Tibial artery (tissue), 4 donors: Measurements from ENCODE around the gene IL4R.

Source experiments
- DNase-seq, 2 donors: peaks; one replicate each; pipeline ENCODE4 v3.0.0-alpha.2; 2019
- H3K27ac ChIP-seq, 2 donors: fragments of 200-600 bp; sonication (generic) in 1 of 2; 1 replicate in 1 of 2; 2 replicates in 1 of 2; pipeline ENCODE4 v1.5.1; 2018 to 2019; ENCODE audit warnings: mild to moderate bottlenecking in 1 of 2
- H3K27me3 ChIP-seq, 2 donors: fragments of 200-600 bp; sonication (generic) in 1 of 2; one replicate each; pipeline versions ENCODE4 v1.5.1 to v1.6.0; 2016 to 2019
- H3K36me3 ChIP-seq, 3 donors: fragments of 200-600 bp; sonication (generic) in 2 of 3; one replicate each; pipeline ENCODE4 v1.5.1; 2016 to 2019; ENCODE audit warnings: mild to moderate bottlenecking in 2 of 3
- H3K4me1 ChIP-seq, 4 donors: fragments of 200-600 bp; sonication (generic) in 2 of 4; 1 replicate in 3 of 4; 2 replicates in 1 of 4; pipeline ENCODE4 v1.5.1; 2016 to 2019
- H3K4me3 ChIP-seq, 2 donors: fragments of 200-600 bp; sonication (generic) in 1 of 2; 1 replicate in 1 of 2; 2 replicates in 1 of 2; pipeline ENCODE4 v1.5.1; 2018 to 2019; ENCODE audit warnings: mild to moderate bottlenecking in 2 of 2
- H3K9me3 ChIP-seq, 3 donors: fragments of 200-600 bp; sonication (generic) in 1 of 3; one replicate each; pipeline ENCODE4 v1.5.1; 2016 to 2019
- intact Hi-C: fragments of 100-400 bp; cut with DNase I; formaldehyde crosslinking; loops from one replicate; pipeline ENCODE4 v1.15.0; 2023; ENCODE audit warnings: low total_unique reads
- TF ChIP-seq, protein P1 (sequence below), 2 experiments: fragments of 200-600 bp in 1 of 2; fragments of 450-650 bp in 1 of 2; IDR thresholded peaks; one replicate each; pipeline ENCODE4 v1.5.1; 2017 to 2019; ENCODE audit warnings: antibody characterized with exemption in 2 of 2, mild to moderate bottlenecking in 1 of 2, moderate library complexity in 1 of 2

Gene IL4R

DNA sequence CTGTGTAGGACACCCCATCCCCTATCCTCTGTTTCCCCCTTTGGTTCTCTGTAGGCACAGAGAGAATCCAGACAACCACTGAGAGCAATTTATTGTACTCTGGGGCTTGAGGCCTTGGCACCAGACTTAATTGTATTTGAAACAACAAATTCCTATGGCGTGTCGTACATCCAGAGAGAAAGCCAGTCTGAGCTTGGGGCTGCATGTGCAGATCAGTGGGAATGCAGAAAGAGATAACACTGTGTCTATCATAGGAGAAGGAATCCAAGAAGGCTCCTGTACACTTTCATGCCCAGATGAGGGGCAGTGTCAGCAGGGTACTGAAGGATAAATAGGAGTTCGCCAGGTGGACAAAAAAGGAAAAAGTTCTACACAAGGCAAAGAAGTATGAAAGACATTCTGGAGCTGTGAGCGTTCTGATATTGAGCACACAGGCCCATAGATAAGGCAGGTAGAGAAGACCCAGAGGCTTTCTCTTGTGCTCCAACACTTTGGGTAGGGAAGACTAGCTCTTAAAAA lies 22.0 kb upstream of the IL4R start:
- intact Hi-C loops = no loop called here
- peaks cover 0 to 4% (median under 1%) of the 10 kb centered on the region in 4 donors for H3K4me1 ChIP-seq
- no peak overlapping the region for H3K4me3 ChIP-seq
- DNase-seq = no peak
- H3K27ac ChIP-seq = no peak overlapping the region
- TF ChIP-seq, protein P1, sequence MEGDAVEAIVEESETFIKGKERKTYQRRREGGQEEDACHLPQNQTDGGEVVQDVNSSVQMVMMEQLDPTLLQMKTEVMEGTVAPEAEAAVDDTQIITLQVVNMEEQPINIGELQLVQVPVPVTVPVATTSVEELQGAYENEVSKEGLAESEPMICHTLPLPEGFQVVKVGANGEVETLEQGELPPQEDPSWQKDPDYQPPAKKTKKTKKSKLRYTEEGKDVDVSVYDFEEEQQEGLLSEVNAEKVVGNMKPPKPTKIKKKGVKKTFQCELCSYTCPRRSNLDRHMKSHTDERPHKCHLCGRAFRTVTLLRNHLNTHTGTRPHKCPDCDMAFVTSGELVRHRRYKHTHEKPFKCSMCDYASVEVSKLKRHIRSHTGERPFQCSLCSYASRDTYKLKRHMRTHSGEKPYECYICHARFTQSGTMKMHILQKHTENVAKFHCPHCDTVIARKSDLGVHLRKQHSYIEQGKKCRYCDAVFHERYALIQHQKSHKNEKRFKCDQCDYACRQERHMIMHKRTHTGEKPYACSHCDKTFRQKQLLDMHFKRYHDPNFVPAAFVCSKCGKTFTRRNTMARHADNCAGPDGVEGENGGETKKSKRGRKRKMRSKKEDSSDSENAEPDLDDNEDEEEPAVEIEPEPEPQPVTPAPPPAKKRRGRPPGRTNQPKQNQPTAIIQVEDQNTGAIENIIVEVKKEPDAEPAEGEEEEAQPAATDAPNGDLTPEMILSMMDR (IDR thresholded peaks at IDR 0.05) = no peak
- no peaks in the 10 kb centered on the region for H3K27me3 ChIP-seq
- no peaks in the 10 kb centered on the region for H3K9me3 ChIP-seq
- H3K36me3 ChIP-seq = no peaks in the 10 kb centered on the region

DNA sequence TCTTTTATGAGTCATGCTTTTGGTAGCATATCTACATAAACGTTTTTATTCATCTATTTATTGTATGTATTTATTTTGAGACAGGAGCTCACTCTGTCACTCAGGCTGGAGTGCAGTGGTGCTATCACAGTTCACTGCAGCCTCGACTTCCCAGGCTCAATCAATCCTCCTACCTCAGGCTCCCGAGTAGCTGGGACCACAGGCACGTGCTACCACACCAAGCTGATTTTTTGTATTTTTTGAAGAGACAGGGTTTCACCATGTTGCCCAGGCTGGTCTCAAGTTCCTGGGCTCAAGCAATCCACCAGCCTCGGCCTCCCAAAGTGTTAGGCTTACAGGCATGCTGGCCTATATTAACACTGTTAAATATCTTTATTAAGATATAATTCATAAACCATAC lies 20.4 kb upstream of the IL4R start:
- Histone ChIP-seq H3K4me1 (no peaks in the 10 kb centered on the region), H3K27ac (no peak overlapping the region), H3K4me3 (no peak overlapping the region), H3K36me3 (no peaks in the 10 kb centered on the region), H3K27me3 (no peaks in the 10 kb centered on the region), H3K9me3 (no peaks in the 10 kb centered on the region)
- TF ChIP-seq, protein P1 (IDR thresholded peaks at IDR 0.05) = no peak
- intact Hi-C loops = no loop called here
- DNase-seq = no peak

DNA sequence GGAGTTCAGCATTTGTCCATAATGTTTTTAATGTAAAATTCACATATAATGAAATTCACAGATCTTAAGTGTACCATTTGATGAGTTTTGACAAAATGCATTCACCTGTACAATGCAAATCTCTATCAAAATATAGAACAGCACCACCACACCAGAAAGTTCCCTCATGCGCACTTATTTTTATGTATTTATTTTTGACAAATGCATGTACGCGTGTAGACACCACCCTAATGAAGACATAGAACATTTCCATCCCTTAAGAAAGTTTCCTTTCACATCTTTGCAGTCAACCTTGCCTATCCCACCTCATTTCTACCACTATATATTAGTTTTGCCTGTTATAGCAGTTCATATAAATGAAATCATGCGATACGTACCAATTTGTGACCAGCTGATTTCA lies 15.6 kb upstream of the IL4R start:
- Histone ChIP-seq H3K9me3 (no peaks in the 10 kb centered on the region), H3K4me1 (no peaks in the 10 kb centered on the region), H3K36me3 (no peaks in the 10 kb centered on the region), H3K27me3 (no peaks in the 10 kb centered on the region), H3K27ac (no peak overlapping the region), H3K4me3 (no peak overlapping the region)
- TF ChIP-seq, protein P1 (IDR thresholded peaks at IDR 0.05) = no peak
- DNase-seq = no peak
- intact Hi-C loops = no loop called here

DNA sequence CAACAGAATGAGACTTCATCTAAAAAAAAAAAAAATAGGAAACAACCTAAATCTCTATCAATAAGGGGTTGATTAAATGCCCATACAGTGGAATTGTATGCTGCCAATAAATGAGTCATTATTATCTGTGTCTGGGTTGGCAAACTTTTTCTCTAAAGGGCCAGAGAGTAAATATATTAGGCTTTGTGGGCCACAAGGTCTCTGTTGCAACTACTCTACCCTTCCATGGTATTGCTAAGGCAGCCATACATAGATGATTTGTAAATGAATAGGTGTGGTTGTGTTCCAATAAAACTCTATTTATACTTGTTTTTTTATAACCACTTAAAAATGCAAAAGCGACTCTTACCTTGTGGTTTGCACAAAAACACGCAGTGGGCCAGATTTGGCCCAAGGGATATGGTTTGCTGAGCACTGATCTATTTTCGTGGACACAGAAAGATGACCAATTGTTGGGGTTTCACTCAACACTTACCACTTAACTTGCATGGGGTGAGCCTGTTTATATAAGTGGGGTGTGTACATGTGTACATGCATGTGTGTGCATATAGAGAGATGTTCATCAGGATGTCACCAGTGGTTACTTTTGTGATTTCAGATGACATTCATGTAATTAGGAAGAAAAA lies 12.4 kb upstream of the IL4R start:
- Histone ChIP-seq H3K4me1 (no peaks in the 10 kb centered on the region), H3K27me3 (no peaks in the 10 kb centered on the region), H3K9me3 (no peaks in the 10 kb centered on the region), H3K36me3 (no peaks in the 10 kb centered on the region), H3K4me3 (no peak overlapping the region), H3K27ac (no peak overlapping the region)
- TF ChIP-seq, protein P1 (IDR thresholded peaks at IDR 0.05) = no peak
- intact Hi-C loops = no loop called here
- DNase-seq = no peak

DNA sequence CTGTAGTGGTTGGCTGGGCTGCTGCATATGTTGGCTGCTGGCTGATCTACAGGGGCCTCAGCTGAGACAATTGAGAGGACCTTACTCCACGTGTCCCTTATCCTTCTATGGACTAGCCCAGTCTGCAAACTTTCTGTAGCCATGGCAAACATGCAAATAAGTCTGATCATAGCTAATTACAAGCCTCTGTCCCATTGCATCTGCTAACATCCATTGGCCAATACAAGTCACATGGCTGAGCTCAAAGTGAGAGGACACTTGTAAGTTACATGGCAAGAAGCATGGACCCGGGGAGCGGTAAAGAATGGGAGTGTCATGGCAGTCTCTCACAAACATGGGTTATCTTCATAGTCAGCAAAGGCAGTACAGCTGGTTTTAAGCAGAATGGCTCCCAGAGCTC lies 11.6 kb upstream of the IL4R start:
- Histone ChIP-seq H3K27me3 (no peaks in the 10 kb centered on the region), H3K4me1 (no peaks in the 10 kb centered on the region), H3K9me3 (no peaks in the 10 kb centered on the region), H3K36me3 (no peaks in the 10 kb centered on the region), H3K4me3 (no peak overlapping the region), H3K27ac (no peak overlapping the region)
- TF ChIP-seq, protein P1 (IDR thresholded peaks at IDR 0.05) = no peak
- DNase-seq = peak in 1 of 2 donors; percentile 5
- intact Hi-C loops = no loop called here
